Measurements from ENCODE around the gene NUDCD3. TPM values are rescaled to one million over a fixed set of nuclear protein-coding genes. Genes with fewer than 3 reads are reported as not detected.
"Not testable (repeated sequence)": the region's sequence is repeated elsewhere in the genome, so short reads cannot be mapped to it uniquely, and the experiment has no call there.

Gene NUDCD3
- total RNA-seq, 6 experiments from 2014 or later: 24.4 to 47.1 (median 42.5) TPM

DNA sequence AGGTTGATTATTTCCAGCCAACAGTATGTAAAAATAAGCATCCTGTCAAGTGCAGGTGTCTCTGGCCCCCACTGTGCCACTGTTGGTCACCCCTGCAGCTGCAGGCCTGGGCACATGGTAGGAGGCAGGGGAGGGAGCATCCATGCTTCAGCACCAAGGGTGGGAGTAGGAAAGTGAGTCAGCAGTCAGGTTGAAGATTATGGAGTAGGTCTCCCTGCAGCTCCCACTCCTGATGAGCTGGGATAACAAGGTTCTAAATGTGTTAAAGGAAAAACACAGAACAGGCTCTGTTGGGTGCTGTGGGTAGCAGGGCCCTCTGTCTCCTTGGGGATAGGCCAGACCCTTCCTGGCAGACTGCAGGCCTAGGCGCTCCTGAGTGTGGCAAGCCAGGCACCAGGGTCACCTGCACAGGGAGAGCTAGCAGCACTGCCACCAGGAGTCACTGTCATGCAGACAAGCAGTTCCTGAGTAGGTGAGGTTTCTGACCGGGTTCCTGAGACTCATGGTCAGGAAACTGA, 59.3 kb downstream of the NUDCD3 start:
- TF ChIP-seq, protein P1, sequence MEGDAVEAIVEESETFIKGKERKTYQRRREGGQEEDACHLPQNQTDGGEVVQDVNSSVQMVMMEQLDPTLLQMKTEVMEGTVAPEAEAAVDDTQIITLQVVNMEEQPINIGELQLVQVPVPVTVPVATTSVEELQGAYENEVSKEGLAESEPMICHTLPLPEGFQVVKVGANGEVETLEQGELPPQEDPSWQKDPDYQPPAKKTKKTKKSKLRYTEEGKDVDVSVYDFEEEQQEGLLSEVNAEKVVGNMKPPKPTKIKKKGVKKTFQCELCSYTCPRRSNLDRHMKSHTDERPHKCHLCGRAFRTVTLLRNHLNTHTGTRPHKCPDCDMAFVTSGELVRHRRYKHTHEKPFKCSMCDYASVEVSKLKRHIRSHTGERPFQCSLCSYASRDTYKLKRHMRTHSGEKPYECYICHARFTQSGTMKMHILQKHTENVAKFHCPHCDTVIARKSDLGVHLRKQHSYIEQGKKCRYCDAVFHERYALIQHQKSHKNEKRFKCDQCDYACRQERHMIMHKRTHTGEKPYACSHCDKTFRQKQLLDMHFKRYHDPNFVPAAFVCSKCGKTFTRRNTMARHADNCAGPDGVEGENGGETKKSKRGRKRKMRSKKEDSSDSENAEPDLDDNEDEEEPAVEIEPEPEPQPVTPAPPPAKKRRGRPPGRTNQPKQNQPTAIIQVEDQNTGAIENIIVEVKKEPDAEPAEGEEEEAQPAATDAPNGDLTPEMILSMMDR (IDR thresholded peaks at IDR 0.05): peak in 3 of 4 donors; percentile 14 to 31 (median 22)
- TF ChIP-seq POLR2A (IDR thresholded peaks at IDR 0.05): no peak
- 42% methylated on average over 1 of the region's 2 CpGs for WGBS (ENCODE audit: insufficient coverage, low coverage, low lambda C conversion rate, missing lambda C conversion rate)
- DNase-seq (no peak), ATAC-seq (peak; percentile 72 to 78 (median 75))
- H3K36me3 ChIP-seq: peaks cover 0 to 10% (median 0%) of the 10 kb centered on the region in 4 donors
- H3K9me3 ChIP-seq: no peaks in the 10 kb centered on the region
- H3K27ac ChIP-seq: no peak overlapping the region
- intact Hi-C loops (cut with DNase I): no loop called here
- no peaks in the 10 kb centered on the region for H3K27me3 ChIP-seq
- H3K4me3 ChIP-seq: no peak overlapping the region
- H3K4me1 ChIP-seq: no peaks in the 10 kb centered on the region

GRCh38 chr7:44430054-44430453, 60.4 kb downstream of the NUDCD3 start:
- no peak for ATAC-seq
- Histone ChIP-seq H3K27me3 (no peaks in the 10 kb centered on the region), H3K4me1 (no peaks in the 10 kb centered on the region), H3K9me3 (no peaks in the 10 kb centered on the region), H3K36me3 (peaks cover 0 to 21% (median 0%) of the 10 kb centered on the region in 4 donors), H3K4me3 (no peak overlapping the region), H3K27ac (no peak overlapping the region)
- no peak for DNase-seq
- TF ChIP-seq, protein P1 (IDR thresholded peaks at IDR 0.05): no peak
- TF ChIP-seq POLR2A (IDR thresholded peaks at IDR 0.05): no peak
- WGBS (ENCODE audit: insufficient coverage, low coverage, low lambda C conversion rate, missing lambda C conversion rate): 97% methylated on average over 4 of the region's 4 CpGs
- intact Hi-C loops (cut with DNase I): no loop called here

DNA sequence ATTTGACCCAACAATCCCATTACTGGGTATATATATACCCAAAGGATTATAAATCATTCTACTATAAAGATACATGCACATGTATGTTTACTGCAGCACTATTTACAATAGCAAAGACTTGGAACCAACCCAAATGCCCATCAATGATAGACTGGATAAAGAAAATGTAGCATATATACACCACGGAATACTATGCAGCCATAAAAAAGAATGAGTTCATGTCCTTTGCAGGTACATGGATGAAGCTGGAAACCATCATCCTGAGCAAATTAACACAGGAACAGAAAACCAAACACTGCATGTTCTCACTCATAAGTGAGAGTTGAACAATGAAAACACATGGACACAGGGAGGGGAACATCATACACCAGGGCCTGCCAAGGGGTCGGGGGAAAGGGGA, 65.7 kb downstream of the NUDCD3 start:
- H3K4me3 ChIP-seq; H3K27ac ChIP-seq; intact Hi-C loops (cut with DNase I); DNase-seq; H3K27me3 ChIP-seq; H3K4me1 ChIP-seq; ATAC-seq; H3K9me3 ChIP-seq: not testable (repeated sequence)
- WGBS (ENCODE audit: insufficient coverage, low coverage, low lambda C conversion rate, missing lambda C conversion rate): 100% methylated on average over 2 of the region's 2 CpGs
- H3K36me3 ChIP-seq: peaks cover 0 to 21% (median 0%) of the 10 kb centered on the region in 4 donors

GRCh38 chr7:44416941-44417340, 73.5 kb downstream of the NUDCD3 start:
- DNase-seq (no peak), ATAC-seq (no peak)
- TF ChIP-seq POLR2A (IDR thresholded peaks at IDR 0.05): no peak
- TF ChIP-seq, protein P1 (IDR thresholded peaks at IDR 0.05): no peak
- H3K9me3 ChIP-seq: no peaks in the 10 kb centered on the region
- no peaks in the 10 kb centered on the region for H3K27me3 ChIP-seq
- H3K4me3 ChIP-seq: no peak overlapping the region
- H3K4me1 ChIP-seq: no peaks in the 10 kb centered on the region
- no peak overlapping the region for H3K27ac ChIP-seq
- peaks cover 0 to 8% (median 2%) of the 10 kb centered on the region in 4 donors for H3K36me3 ChIP-seq
- intact Hi-C loops (cut with DNase I): no loop called here
- 96% methylated on average over 6 of the region's 6 CpGs for WGBS (ENCODE audit: insufficient coverage, low coverage, low lambda C conversion rate, missing lambda C conversion rate)

- Histone ChIP-seq H3K4me3 (no peak overlapping the region), H3K9me3 (no peaks in the 10 kb centered on the region), H3K27me3 (no peaks in the 10 kb centered on the region), H3K4me1 (no peaks in the 10 kb centered on the region), H3K36me3 (peaks cover 0 to 8% (median 2%) of the 10 kb centered on the region in 4 donors), H3K27ac (no peak overlapping the region)
- ATAC-seq: no peak
- TF ChIP-seq, protein P1 (IDR thresholded peaks at IDR 0.05): no peak
- TF ChIP-seq POLR2A (IDR thresholded peaks at IDR 0.05): no peak
- 90% methylated on average over 3 of the region's 3 CpGs for whole genome bisulfite sequencing (ENCODE audit: insufficient coverage, low coverage, low lambda C conversion rate, missing lambda C conversion rate)
- intact Hi-C loops (cut with DNase I): no loop called here
- no peak for DNase-seq
These were observed 74.9 kb downstream of the NUDCD3 start for GRCh38 chr7:44415510-44415909.
